Karpas-422 (cell line): ENCODE data around the gene CD164L2. TPM values are rescaled to one million over a fixed set of nuclear protein-coding genes. Genes with fewer than 3 reads are reported as not detected.

Experiments
- DNase-seq: peaks from one replicate; pipeline ENCODE4 v3.0.0-alpha.2; 2015
- H2AFZ ChIP-seq: fragments of 200-600 bp; sonication (generic); 2 replicates; pipeline ENCODE4 v1.6.1; 2014; ENCODE audit warnings: antibody characterized with exemption, low read length, mixed read lengths
- H3K27ac ChIP-seq: fragments of 200-600 bp; sonication (generic); 2 replicates; pipeline ENCODE4 v1.5.1; 2014; ENCODE audit warnings: mild to moderate bottlenecking, low read length, moderate library complexity
- H3K27me3 ChIP-seq: fragments of 200-600 bp; sonication (generic); 2 replicates; pipeline ENCODE4 v1.6.1; 2014; ENCODE audit warnings: low read length, mixed read lengths
- H3K36me3 ChIP-seq: fragments of 200-600 bp; sonication (generic); 2 replicates; pipeline ENCODE4 v1.6.1; 2014; ENCODE audit warnings: low read length, mixed read lengths; ENCODE audit not compliant: insufficient read depth
- H3K4me1 ChIP-seq: fragments of 200-600 bp; sonication (generic); 2 replicates; pipeline ENCODE4 v1.6.1; 2014; ENCODE audit warnings: mild to moderate bottlenecking, low read length, mixed read lengths
- H3K4me2 ChIP-seq: fragments of 200-600 bp; sonication (generic); 2 replicates; pipeline ENCODE4 v1.6.1; 2014; ENCODE audit warnings: low read length, low read depth, mild to moderate bottlenecking; ENCODE audit not compliant: poor library complexity, severe bottlenecking
- H3K4me3 ChIP-seq: fragments of 200-600 bp; sonication (generic); 2 replicates; pipeline ENCODE4 v1.5.1; 2014; ENCODE audit warnings: mild to moderate bottlenecking, antibody characterized with exemption, low read length, mixed read lengths
- H3K79me2 ChIP-seq: fragments of 200-600 bp; sonication (generic); 2 replicates; pipeline ENCODE4 v1.6.1; 2014; ENCODE audit warnings: mild to moderate bottlenecking, low read length, mixed read lengths
- H3K9ac ChIP-seq: fragments of 200-600 bp; sonication (generic); 2 replicates; pipeline ENCODE4 v1.6.0; 2014; ENCODE audit warnings: low read length
- H3K9me2 ChIP-seq: fragments of 200-600 bp; sonication (generic), shearing (Covaris generic); replicated peaks from 2 replicates; pipeline ENCODE4 v1.6.0; 2014; ENCODE audit warnings: mild to moderate bottlenecking, low read length, moderate library complexity; ENCODE audit not compliant: insufficient read depth
- H3K9me3 ChIP-seq: fragments of 300-700, 200-600 bp; sonication (generic); 2 replicates; pipeline ENCODE4 v1.6.1; 2014; ENCODE audit warnings: low read length, mixed read lengths
- H4K20me1 ChIP-seq: fragments of 200-600 bp; sonication (generic); 2 replicates; pipeline ENCODE4 v1.6.1; 2014; ENCODE audit warnings: mild to moderate bottlenecking, antibody characterized with exemption, low read length, low read depth; ENCODE audit not compliant: insufficient read depth
- total RNA-seq: library from RNA; depleted of rRNA; stranded (reverse); fragments of >200 nt; shearing (Covaris generic); gene quantifications from 2 replicates; pipeline ENCODE4 v1.2.3, GENCODE V29; 2014; ENCODE audit warnings: low replicate concordance; rRNA removed

Gene CD164L2
- total RNA-seq, 1 experiment from 2014 or later: 0.22 TPM

GRCh38 chr1:27330786-27331185 lies 52.3 kb downstream of the CD164L2 start:
- H3K79me2 ChIP-seq: peaks cover 43% of the 10 kb centered on the region
- no peaks in the 10 kb centered on the region for H3K27me3 ChIP-seq
- H3K9ac ChIP-seq: no peak overlapping the region
- no peak overlapping the region for H3K4me2 ChIP-seq
- no peaks in the 10 kb centered on the region; the same call in 1 of the 2 replicates for H4K20me1 ChIP-seq
- no peak overlapping the region for H3K27ac ChIP-seq
- no peaks in the 10 kb centered on the region for H3K9me2 ChIP-seq
- no peak for DNase-seq
- no peaks in the 10 kb centered on the region for H3K4me1 ChIP-seq
- peaks cover 34% of the 10 kb centered on the region; the same call in 1 of the 2 replicates for H3K36me3 ChIP-seq
- no peak overlapping the region for H2AFZ ChIP-seq
- H3K4me3 ChIP-seq: no peak overlapping the region
- no peaks in the 10 kb centered on the region for H3K9me3 ChIP-seq

Other genes with a start within 250 kb of the CD164L2 start
- gene SLC9A1, start 228.2 kb downstream of the CD164L2 start, total RNA-seq: 35.3 and 48.6 TPM in 2 replicates
- gene WDTC1, start 148.7 kb downstream of the CD164L2 start, total RNA-seq: 37.0 and 44.1 TPM in 2 replicates
- 27.4 and 27.9 TPM in 2 replicates for gene TMEM222, start 61.2 kb downstream of the CD164L2 start, total RNA-seq
- 35.6 and 119 TPM in 2 replicates for gene SYTL1, start 41.3 kb downstream of the CD164L2 start, total RNA-seq
- gene MAP3K6, start 16.4 kb downstream of the CD164L2 start, total RNA-seq: 3.0 and 5.2 TPM in 2 replicates
- gene FCN3, start 8.5 kb downstream of the CD164L2 start, total RNA-seq: not detected in 2 replicates
- 3.6 and 3.7 TPM in 2 replicates for gene GPR3, start 9.3 kb upstream of the CD164L2 start, total RNA-seq
- 20.2 and 21.7 TPM in 2 replicates for gene WASF2, start 106.8 kb upstream of the CD164L2 start, total RNA-seq
- 2.1 and 2.2 TPM in 2 replicates for gene AHDC1, start 220.8 kb upstream of the CD164L2 start, total RNA-seq